ENCODE measurements around the gene TMEM184A.

TMEM184A gene

DNA sequence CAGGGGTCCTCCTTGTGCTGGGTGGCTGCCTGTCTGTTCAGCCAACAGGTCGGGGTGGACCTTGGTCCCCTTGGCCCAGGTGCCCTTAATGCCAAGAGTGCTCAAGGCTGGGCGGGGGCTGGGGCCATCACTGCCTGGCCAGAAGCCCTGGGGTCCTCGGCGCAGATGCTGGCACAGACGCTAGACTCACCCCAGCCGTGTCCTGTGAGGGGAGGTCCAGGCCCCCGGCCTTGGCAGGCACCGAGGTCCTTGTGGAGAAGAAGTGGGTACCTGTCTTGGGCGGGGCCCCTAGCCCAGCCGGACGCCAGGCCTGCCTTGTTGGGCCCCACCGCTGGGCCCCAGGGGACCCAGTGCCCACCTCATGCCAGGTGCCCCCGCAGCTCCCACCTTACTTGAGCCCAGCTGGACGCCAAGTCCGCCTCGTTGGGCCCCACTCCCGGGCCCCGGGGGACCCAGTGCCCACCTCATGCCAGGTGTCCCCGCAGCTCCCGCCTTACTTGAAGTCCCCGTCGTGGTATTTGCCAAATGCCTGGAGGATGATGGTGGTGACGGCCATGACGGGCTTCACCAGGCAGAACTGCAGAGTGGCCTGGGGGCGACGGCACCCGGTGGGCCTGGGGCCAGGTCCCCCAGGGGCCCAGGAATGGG, 6.5 kb downstream of the TMEM184A start:
- DNase-seq: no peak

DNA sequence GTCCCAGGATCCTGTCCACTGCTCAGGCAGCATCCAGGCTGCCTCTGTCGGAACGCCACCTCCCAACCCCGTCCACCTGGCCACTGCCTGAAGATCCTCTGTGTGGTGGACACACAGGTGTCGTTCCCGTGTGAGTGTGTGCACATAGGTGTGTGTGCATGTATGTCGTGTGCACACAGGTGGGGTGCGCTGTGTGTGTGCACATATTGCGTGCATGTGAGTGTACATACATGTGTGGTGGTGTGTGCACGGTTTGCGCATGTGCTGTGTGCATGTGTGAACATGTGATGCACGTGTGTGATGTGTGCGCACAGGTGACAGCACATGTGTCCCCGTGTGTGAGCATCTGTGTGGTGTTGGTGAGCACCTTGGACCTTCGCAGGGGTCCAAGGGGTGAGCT, 7.1 kb downstream of the TMEM184A start:
- no peak for DNase-seq

DNA sequence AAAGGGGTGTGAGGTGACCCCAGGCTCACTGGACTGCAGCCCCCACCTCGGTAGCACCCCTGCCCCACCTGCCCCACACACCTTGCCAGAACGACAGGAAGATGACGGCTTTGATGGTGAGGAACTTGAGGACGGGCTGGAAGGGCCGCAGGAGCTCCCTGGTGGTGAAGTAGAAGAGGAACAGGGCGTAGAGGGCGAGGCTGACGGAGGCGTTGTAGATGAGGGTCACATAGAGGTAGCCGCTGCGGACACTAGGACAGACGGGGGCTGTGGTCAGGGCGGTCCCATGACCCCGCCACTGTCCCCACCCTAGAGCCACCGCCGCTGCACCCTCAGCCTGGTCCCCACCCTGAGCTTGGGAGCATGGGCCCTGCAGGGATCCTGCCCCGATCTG, 7.6 kb downstream of the TMEM184A start:
- no peak for DNase-seq

DNA sequence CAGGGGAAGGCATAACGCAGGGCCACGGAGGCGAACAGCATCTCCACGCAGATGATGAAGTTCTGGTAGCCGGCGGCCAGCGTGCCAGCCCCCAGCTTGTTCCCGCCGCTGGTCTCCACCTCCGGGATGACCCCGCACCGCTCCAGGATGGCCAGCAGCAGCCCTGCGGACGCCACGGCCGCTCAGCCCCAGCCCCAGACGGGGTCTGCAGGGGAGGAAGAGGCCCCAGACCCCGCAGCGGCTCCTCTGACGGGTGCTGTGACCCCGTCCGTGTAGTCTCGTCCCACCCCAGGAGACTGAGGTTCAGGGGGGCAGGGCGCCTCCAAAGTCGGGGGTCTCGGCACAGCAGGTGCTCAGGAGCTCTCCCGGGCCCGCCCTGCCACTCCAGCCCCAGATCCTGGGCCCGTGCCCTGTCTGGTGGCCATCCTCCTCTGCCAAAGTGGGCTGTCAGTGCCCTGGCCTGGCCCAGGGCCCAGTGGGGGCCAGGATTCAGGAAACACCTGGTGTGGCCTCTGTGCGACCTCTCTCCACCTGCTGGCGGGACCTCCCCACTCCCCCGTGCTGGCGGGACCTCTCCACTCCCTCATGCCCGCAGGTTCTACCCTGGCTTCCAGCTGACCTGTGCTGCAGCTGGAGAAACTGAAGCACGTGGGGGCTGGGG, 8.1 kb downstream of the TMEM184A start:
- no peak for DNase-seq

DNA sequence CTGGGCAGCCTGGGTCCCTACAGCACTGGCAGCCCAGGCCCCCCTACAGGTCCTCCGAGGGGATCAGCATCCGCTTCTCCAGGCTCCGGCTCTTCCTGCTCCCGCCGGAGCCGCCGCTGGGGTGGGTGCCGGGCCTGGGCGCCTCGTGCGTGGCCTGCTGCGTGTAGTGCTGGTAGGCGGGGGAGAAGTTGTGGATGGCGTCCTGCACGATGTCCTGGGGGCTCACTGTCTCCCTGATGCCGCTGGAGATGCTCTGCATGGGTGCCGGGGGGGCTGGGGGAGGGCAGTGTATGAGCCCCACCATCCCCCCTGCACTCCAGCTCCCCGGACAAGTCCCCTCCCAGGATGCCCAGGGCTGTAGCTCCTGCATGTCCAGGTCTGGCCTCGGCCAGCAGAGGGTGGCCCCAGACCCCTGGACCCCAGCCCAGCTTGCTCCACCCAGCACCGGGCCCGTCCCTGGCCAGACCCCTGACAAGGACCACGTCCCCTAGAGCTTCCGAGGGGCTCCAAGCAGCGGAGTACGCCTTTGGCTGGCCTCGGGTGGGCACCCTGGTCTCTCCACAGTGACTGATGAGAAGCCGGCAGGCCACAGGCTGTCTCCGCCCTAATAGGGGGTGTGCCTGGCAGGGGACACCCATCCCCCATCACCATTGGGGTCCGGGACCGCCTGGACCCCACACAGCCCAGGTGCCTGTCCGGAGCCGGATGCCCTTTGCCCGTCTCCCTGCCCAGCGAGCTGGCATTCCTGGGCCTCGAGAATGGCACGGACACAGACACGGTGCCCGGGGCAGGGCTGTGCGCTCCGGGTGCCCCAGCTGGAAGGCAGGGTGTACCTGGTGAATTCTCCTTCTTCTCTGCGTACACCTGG, 8.9 kb downstream of the TMEM184A start:
- no peak for DNase-seq

DNA sequence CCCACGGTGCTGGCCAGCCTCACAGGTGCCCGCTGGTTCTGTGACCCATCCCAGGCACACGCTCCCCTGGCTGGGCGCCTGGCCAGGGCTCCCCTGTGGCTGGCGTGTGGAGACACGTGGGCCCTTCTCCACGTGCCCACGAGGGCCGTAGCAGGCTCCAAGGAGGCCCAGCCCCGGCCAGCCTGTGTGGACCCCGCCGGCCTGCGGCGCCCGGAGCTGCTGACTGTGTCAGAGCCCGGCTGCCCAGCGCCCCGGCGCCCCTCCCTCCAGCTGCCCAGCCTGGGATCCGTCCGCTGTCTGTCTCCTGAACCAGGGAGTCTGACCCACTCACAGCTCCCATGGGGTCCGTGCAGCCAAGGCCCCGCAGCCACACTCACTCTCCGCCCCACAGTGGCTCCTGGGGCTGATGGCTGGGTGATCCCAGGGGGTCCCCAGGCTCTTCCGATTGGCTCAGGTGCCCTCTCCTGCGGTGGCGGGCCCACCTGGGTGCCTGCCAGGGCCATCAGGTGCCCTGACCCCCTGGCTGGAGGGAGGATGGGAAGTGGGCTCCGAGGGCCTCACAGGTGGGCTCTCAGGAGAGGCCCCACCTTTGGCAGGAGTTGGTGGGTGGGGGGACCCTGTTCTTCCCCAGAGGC, 9.6 kb downstream of the TMEM184A start:
- no peak for DNase-seq

DNA sequence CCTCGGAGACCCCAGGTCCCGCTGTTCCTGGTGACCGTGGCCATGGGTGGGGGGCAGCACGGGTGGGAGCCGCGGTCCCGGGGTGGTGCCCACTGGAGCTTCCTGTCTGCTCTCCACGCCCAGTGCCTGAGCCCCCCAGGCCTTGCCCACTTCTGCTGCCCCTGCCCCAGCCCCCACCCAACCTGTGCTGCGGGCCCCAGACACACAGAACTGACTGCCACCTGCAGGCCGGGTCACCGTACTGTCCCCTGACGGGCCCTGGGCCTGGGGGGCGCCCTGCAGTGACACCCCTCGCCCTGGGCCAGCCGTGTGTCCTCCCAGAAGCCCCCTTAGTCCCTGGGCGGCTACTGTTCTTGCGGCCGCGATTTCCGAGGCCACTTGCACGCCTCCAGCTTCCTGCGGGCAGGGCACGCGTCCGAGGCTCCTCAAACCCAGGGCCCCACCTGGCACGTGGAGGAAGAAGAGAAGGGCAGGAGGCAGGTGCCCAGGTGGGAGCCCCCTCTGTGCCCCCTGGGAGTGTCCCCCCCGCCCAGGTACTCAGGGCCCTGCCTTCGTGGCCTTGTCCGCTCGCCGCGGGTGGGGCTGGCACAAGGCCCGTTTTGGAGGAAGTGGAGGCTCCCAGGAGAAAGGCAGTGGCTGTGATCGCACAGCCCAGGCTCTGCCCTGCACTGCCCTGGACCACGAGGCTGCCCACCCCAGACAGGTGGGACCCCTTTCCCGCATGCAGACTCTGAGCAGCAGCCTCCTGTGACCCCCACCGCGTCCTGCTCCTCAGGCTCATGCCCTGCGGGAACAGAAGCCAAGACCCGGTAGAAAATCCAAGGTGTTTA, 10.4 kb downstream of the TMEM184A start:
- DNase-seq: no peak

DNA sequence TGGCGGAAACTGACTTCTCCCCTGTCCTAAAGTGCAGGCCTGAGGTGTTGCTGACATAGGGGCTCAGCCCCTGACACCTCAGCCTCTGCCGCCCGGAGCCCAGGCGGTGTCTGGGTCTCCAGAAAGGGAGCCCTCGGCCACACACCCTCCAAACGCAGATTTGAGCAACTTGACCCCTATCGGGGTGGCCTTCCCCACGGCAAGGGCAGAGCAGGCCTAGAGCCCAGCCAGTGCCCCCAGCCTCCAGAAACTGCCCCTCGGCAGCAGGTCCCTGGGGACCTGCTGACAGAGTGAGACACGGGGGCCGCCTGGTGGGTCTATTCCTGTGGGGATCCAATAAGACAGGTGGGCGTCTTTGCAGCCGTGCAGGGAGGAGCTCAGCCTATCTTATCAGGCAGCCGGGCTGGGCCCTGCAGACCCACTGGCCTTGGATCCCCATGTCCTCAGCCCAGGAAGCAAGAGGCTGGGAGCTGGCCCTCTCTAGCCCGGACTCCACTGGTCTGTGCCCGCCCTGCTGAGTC, 11.0 kb downstream of the TMEM184A start:
- DNase-seq: no peak

DNA sequence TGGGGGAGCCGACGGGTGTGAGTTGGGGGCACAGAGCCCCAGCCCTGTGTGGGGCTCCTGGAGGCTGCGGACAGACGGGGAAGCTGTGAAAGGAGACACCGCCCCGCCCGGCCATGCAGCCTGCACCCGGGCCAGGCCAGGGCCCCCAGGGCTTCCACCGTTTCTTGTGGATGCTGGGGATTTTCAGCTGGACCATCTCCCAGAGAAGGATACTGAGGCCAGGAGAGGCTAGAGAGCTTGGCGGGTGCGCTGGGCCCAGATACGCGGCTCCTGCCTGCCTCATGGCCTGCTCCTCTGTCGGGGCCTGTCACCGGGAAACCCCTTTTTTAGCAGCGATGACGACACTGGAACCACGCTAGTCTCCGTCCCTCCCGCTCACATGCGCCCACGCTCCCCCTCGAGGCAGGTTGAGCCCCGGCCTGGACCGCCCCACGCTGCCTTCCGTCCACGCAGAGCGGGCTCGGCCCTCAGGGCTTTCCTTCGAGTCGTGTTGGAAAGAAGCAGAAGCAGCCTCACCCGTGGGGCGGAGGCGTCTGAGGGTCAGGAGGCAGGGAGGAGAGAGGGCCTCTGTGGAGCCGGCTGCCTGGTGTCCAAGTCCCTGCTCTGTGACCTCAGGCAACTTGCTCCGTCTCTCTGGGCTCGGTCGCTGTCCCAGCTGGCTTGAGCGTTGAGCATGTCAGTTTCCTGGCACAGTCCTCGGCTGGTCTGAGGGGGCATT, 11.7 kb downstream of the TMEM184A start:
- DNase-seq: no peak

DNA sequence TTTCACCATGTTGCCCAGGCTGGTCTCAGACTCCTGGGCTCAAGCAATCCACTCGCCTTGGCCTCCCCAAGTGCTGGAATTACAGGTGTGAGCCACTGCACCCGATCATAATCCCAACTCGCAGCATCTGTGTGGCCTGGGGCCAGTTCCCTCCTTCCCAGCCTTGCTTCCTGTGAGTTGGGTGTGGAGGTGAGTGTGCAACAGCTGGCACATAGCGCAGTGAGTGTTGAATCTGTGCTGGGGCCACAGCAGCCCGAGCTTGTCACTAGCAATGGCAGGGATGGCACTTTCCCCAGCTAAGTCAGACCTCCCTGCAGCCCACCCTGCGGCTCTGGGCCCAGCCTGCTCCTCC, 12.2 kb downstream of the TMEM184A start:
- DNase-seq: no peak

DNA sequence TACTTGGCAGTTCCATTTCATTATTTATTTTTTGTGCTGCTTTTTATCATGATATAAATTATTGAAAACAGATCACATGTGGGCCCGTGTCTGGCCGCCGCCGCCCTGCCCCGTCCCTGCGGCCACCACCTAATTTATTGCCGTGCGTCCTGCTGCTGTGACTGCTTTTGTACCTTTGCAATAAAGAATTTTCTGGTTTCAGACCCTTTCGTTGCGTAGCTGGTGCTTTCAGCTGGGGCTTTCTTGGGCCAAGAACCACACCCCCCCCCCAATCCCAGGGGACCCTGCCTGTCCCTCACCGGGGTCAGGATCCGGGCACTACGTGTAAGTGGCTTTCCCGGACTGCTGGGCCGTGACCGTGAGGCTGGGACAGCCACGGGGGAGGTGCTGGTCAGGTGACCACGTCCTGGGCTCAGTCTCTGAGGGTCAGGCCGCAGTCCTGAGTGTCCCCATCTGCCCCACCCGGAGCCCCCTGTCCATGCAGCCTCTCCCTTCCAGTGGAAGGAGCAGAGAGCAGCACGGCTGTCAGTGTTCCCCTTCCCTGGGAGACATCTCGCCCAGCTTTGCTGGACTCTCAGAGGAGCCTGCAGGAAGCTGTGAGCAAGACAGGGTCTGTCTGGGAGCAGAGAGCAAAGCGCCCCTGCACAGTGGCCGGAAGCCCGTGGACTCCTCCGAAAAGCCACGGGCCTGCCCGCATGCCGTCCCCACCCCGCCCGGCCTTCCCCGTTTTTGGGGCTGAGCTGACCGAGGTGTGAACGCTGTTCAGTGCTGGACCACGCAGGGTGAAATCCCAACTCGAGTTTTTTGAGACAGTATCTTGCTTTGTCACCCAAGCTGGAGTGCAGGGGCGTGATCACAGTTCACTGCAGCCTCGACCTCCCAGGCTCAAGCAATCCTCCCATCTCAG, 12.9 kb downstream of the TMEM184A start:
- DNase-seq: no peak

DNA sequence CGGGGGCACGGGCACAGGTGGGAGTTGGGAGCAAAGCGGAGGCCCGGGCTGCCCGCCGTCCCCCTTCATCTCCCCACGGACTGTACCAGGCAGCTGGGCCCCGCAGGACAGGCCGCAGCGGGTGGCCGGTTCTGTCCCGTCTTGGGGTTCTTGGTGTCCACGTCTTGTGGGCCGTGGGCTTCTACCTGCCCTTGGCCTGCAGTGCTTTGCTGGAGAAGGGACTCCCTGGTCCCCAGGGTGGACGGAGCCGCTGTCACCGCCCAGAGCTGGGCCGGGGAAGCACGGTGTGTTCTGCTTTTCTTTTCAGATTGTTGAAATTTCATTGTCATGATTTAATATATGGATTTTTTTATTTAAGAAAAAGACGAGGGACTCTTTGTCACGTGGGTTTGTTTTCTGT, 13.7 kb downstream of the TMEM184A start:
- no peak for DNase-seq

DNA sequence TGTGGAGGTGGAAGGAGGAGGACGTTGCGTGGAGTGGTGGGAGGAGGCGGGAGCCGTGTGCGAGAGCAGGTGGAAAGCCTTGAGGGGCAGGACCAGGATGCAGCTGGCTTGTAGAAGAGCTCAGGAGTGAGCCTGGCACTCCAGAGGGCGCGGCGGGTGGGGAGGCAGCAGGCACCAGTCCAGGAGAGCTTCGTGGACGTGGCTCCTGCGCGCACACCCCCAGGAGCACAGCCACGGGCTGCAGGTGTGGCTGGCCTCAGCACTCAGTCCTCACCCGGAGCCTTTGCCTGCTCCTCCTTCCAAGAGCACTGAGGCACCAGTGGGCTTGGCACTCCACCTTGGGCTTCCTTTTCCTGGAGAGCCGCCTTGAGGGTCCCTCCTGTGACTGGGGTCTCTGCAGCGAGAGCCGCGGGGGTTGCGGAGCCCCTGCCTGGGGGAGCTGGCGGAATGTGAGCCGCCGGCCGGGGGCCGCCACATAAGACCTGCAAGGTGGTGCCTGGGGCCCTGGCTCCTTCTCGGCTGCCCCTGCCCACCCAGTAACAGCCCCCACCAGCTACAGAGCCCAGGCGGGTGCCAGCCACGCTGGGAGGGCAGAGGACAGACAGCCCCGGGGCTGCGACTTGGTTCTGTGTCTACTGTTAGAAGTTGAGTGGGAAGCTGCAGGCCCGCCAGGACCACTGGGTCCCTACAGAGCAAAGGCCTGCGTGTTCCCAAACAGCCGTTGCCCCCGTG, 14.4 kb downstream of the TMEM184A start:
- no peak for DNase-seq

DNA sequence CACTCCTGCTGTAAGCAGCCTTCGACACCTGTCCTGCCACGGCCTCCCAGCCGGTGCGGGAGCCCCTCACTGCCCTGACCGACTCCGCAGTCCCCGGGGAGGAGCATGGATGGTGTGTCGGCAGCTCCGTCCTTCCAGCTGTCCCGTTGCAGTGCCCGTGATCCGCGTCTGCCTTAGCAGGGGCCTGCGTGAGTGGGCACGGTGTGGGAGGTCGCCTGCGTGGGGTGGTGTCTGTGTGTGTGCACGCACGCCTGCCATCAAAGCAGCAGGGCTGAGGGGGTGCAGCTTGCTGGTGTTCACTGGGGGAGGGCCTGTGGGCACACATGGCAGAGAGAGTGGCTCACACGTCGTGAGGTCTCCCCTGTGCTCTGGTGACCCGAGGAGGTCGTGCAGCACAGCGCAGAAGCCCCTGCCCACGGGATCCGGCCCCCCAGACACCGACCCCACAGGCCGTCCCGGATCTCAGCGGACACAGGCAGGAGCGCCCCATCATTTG, 15.2 kb downstream of the TMEM184A start:
- no peak for DNase-seq

DNA sequence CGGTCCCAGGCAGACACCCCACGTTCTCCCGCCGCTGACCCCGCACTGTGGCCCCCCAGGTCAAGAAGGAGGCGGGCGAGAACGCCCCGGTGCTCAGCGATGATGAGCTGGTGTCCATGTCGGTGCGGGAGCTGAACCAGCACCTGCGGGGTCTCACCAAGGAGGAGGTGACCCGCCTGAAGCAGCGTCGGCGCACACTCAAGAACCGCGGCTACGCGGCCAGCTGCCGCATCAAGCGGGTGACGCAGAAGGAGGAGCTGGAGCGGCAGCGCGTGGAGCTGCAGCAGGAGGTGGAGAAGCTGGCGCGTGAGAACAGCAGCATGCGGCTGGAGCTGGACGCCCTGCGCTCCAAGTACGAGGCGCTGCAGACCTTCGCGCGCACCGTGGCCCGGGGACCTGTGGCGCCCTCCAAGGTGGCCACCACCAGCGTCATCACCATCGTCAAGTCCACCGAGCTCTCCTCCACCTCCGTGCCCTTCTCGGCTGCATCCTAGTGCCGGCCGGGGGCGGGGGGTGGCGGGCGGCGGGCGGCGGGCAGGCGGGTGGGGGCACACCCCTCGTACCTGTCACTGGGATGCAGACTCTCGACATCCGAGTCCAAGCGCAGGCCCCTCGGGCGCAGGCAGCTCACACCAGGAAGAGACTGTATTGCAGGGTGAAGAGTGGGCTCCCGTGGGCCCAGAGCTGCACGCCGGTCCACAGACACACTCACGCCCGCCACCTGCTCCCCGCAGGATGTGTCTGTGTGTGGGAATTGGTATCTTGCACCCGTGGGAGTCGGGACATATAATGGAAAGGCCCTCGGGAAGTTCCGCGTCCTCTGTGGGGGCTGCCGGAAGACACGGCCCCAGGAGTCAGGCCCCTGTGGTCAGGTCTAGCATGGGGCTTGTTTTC, 15.9 kb downstream of the TMEM184A start:
- DNase-seq: no peak

DNA sequence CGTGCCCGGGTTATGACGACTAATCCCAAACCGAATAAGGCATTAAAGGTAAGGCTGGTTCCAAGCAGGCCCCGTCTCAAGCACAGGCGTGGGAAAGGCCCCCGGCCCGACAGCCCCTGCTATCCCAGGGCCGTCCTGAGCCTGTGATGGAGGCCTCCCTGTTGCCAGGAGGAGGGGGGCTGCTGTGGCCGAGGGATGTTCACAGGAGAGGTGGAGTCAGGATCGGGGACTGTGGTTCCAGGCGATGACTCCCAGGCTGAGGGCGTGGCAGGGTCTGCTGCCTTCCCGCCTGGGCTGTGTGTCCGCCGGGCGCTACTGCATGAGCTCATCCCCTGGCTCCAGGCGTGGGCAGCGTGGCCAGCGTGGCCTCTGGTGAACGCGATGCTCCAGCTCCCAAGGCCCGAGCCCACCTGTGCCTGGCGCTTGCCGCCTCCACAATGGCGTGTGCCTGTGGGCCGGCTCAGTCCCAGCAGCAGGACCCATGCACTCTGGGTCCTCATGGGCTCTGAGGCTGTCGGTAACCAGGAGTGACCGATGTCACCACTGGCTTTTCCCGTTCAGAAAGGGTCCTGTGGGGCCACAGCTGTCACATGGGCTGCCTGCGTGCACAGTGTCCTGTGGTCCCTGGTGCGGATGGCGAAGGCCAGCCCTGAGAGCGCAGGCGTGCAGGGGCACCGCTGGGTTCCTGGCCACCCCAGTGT, 16.7 kb downstream of the TMEM184A start:
- DNase-seq: no peak

DNA sequence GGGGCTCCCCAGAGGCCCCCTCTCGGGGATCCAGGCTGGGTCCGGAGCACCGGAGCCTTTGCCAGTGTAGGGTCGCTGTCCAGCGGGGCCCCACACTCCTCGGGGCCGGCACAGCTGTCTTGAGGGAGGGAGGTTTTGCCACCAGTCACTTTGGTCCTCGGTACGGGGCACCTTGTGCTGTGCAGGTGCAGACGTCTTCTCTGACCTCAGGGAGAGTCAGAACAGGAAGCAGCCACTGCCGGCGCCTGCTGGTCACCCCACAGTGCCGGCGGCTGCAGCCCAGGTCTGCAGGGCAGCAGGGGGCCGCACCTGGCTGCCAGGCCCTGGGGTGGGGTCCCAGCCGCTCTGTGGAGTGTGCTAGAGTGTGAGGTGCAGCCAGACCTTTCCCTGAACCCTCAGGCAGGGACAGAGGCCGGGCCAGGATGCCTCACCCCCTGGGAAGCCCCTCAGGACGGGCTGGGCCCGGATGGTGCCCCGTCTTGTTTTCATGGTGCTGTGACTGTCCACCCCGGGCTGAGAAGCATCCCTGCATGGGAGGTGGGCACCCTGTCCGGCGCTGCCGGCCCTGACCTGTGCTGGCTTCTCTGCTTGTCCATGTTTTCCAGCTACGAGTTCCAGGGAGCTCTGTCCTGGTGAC, 17.3 kb downstream of the TMEM184A start:
- DNase-seq: no peak
